Neuronal stem cell (in vitro differentiated cells): ENCODE data around the gene STXBP1.

Experiments used
- DNase-seq: peaks from one replicate; pipeline ENCODE4 v3.0.0-alpha.2; 2013; ENCODE audit warnings: low spot score
- H2AFZ ChIP-seq: one replicate; pipeline ENCODE4 v1.6.1; 2013; ENCODE audit warnings: mild to moderate bottlenecking, low read length, inconsistent platforms
- H2AK5ac ChIP-seq: 2 replicates; pipeline ENCODE4 v1.6.1; 2013; ENCODE audit warnings: low read depth, mild to moderate bottlenecking, inconsistent platforms, low read length, moderate library complexity, mixed read lengths
- H2BK120ac ChIP-seq: 2 replicates; pipeline ENCODE4 v1.6.1; 2013; ENCODE audit warnings: low read depth, mild to moderate bottlenecking, inconsistent platforms, low read length, moderate library complexity, mixed read lengths
- H2BK12ac ChIP-seq: one replicate; pipeline ENCODE4 v1.6.1; 2013; ENCODE audit warnings: low read length, inconsistent platforms
- H2BK15ac ChIP-seq: 2 replicates; pipeline ENCODE4 v1.6.1; 2013; ENCODE audit warnings: mild to moderate bottlenecking, low read length, inconsistent platforms, mixed read lengths
- H2BK5ac ChIP-seq: one replicate; pipeline ENCODE4 v1.6.1; 2013; ENCODE audit warnings: inconsistent platforms, mild to moderate bottlenecking, low read length, moderate library complexity
- H3K14ac ChIP-seq: one replicate; pipeline ENCODE4 v1.6.1; 2013; ENCODE audit warnings: low read length, inconsistent platforms
- H3K18ac ChIP-seq: 2 replicates; pipeline ENCODE4 v1.6.1; 2013; ENCODE audit warnings: low read length, inconsistent platforms
- H3K23ac ChIP-seq: 2 replicates; pipeline ENCODE4 v1.6.1; 2013; ENCODE audit warnings: low read depth, mild to moderate bottlenecking, mixed read lengths, low read length, inconsistent platforms; ENCODE audit not compliant: poor library complexity
- H3K27ac ChIP-seq: replicated peaks from 3 replicates; pipeline ENCODE4 v1.5.1; 2013; ENCODE audit warnings: low read length, inconsistent platforms
- H3K27me3 ChIP-seq, 3 experiments: 2 replicates each; pipeline ENCODE4 v1.6.1; 2013; ENCODE audit warnings: low read length in 3 of 3, mild to moderate bottlenecking in 2 of 3, inconsistent platforms in 1 of 3, low read depth in 1 of 3, mixed read lengths in 1 of 3, moderate library complexity in 1 of 3; ENCODE audit not compliant: control insufficient read depth in 3 of 3, insufficient read depth in 3 of 3
- H3K36me3 ChIP-seq, 2 donors: replicated peaks in 1 of 2; 2 replicates each; pipeline ENCODE4 v1.6.1; 2013; ENCODE audit warnings: low read length in 2 of 2; ENCODE audit not compliant: control insufficient read depth in 2 of 2, insufficient read depth in 2 of 2
- H3K4ac ChIP-seq: 2 replicates; pipeline ENCODE4 v1.6.1; 2013; ENCODE audit warnings: inconsistent platforms, mild to moderate bottlenecking, low read length, moderate library complexity
- H3K4me1 ChIP-seq, 2 donors: 1 replicate in 1 of 2; 2 replicates in 1 of 2; pipeline ENCODE4 v1.6.1; 2013; ENCODE audit warnings: low read length in 2 of 2, low read depth in 1 of 2; ENCODE audit not compliant: control insufficient read depth in 2 of 2, insufficient read depth in 1 of 2
- H3K4me2 ChIP-seq: one replicate; pipeline ENCODE4 v1.6.1; 2013; ENCODE audit warnings: mild to moderate bottlenecking, low read length, inconsistent platforms; ENCODE audit not compliant: insufficient read depth, poor library complexity, severe bottlenecking
- H3K4me3 ChIP-seq, 2 donors: 2 replicates each; pipeline ENCODE4 v1.5.1; 2013; ENCODE audit warnings: low read length in 2 of 2, mild to moderate bottlenecking in 2 of 2, inconsistent platforms in 1 of 2, moderate library complexity in 1 of 2
- H3K79me1 ChIP-seq: one replicate; pipeline ENCODE4 v1.6.1; 2013; ENCODE audit warnings: low read depth, mild to moderate bottlenecking, inconsistent platforms, low read length, moderate library complexity
- H3K9ac ChIP-seq: one replicate; pipeline ENCODE4 v1.6.1; 2013; ENCODE audit warnings: mild to moderate bottlenecking, low read depth, low read length, inconsistent platforms; ENCODE audit not compliant: poor library complexity
- H3K9me3 ChIP-seq, 2 donors: replicated peaks in 1 of 2; 2 replicates each; pipeline versions ENCODE3 to v1.6.1; 2013; ENCODE audit warnings: low read length in 2 of 2, mild to moderate bottlenecking in 2 of 2, inconsistent platforms in 1 of 2, low read depth in 1 of 2, mixed read lengths in 1 of 2, moderate library complexity in 1 of 2; ENCODE audit not compliant: control insufficient read depth in 2 of 2, insufficient read depth in 1 of 2
- H4K8ac ChIP-seq: one replicate; pipeline ENCODE4 v1.6.1; 2013; ENCODE audit warnings: low read depth, mild to moderate bottlenecking, inconsistent platforms, low read length, moderate library complexity
- H4K91ac ChIP-seq: one replicate; pipeline ENCODE4 v1.6.1; 2013; ENCODE audit warnings: low read length, low read depth, mild to moderate bottlenecking, inconsistent platforms; ENCODE audit not compliant: poor library complexity
- WGBS, 2 donors: extraction: QIAGEN DNeasy Blood & Tissue Kit; methylation state at CpG; one replicate each; pipeline ENCODE4 v1.1.7; 2013; ENCODE audit warnings: missing lambda C conversion rate in 2 of 2, mixed read lengths in 1 of 2; ENCODE audit not compliant: insufficient read length in 2 of 2, insufficient replicate concordance in 1 of 2; ENCODE audit errors: extremely low coverage in 2 of 2; 5-methylcytosine and 5-hydroxymethylcytosine counted together

The STXBP1 gene

GRCh38 chr9:127644146-127644827 is 32.2 kb downstream of the STXBP1 start:
- Histone ChIP-seq H3K36me3 (no peaks in the 10 kb centered on the region), H3K9ac (no peak overlapping the region), H3K4me2 (no peak overlapping the region), H2AK5ac (no peak overlapping the region), H3K23ac (no peak overlapping the region), H3K27ac (no peak overlapping the region), H2BK12ac (no peak overlapping the region), H3K14ac (no peak overlapping the region), H2BK120ac (no peak overlapping the region), H4K8ac (no peak overlapping the region), H2BK15ac (no peak overlapping the region), H3K4ac (no peak overlapping the region), H2AFZ (no peak overlapping the region), H2BK5ac (no peak overlapping the region), H4K91ac (no peak overlapping the region), H3K9me3 (no peaks in the 10 kb centered on the region), H3K79me1 (no peaks in the 10 kb centered on the region), H3K4me3 (no peak overlapping the region), H3K18ac (no peak overlapping the region), H3K4me1 (peaks cover 0 to 5% of the 10 kb centered on the region in 2 donors), H3K27me3 (no peaks in the 10 kb centered on the region)
- DNase-seq = no peak
- no CpG with 5 or more reads among the region's 8 CpGs for WGBS, 2 donors

- no peak overlapping the region for H3K9ac ChIP-seq
- no peaks in the 10 kb centered on the region for H3K27me3 ChIP-seq
- no peak overlapping the region for H2BK120ac ChIP-seq
- no peak overlapping the region for H3K4ac ChIP-seq
- H2BK15ac ChIP-seq = no peak overlapping the region
- H3K36me3 ChIP-seq = no peaks in the 10 kb centered on the region
- no peak overlapping the region for H3K18ac ChIP-seq
- no peak overlapping the region for H4K91ac ChIP-seq
- H3K4me2 ChIP-seq = no peak overlapping the region
- H2AK5ac ChIP-seq = no peak overlapping the region
- no peak overlapping the region for H3K23ac ChIP-seq
- H2BK5ac ChIP-seq = no peak overlapping the region
- H3K14ac ChIP-seq = no peak overlapping the region
- H2AFZ ChIP-seq = no peak overlapping the region
- no peak overlapping the region for H3K4me3 ChIP-seq
- DNase-seq = no peak
- no peaks in the 10 kb centered on the region for H3K79me1 ChIP-seq
- peaks cover 0 to 5% of the 10 kb centered on the region in 2 donors for H3K4me1 ChIP-seq
- no CpG with 5 or more reads among the region's 4 CpGs for WGBS, 2 donors
- H3K27ac ChIP-seq = no peak overlapping the region
- H3K9me3 ChIP-seq = no peaks in the 10 kb centered on the region
- no peak overlapping the region for H2BK12ac ChIP-seq
- no peak overlapping the region for H4K8ac ChIP-seq
Observed at GRCh38 chr9:127644943-127645342, 32.9 kb downstream of the STXBP1 start.

- no peak overlapping the region for H4K8ac ChIP-seq
- no peak overlapping the region for H3K23ac ChIP-seq
- H3K79me1 ChIP-seq = no peaks in the 10 kb centered on the region
- no peak overlapping the region for H3K27ac ChIP-seq
- H3K4me1 ChIP-seq = peaks cover 0 to 5% of the 10 kb centered on the region in 2 donors
- H3K4me2 ChIP-seq = no peak overlapping the region
- H3K4me3 ChIP-seq = no peak overlapping the region
- H2BK12ac ChIP-seq = no peak overlapping the region
- no peak overlapping the region for H3K4ac ChIP-seq
- H2BK120ac ChIP-seq = no peak overlapping the region
- H3K36me3 ChIP-seq = peaks cover 0 to 5% of the 10 kb centered on the region in 2 donors
- H3K18ac ChIP-seq = no peak overlapping the region
- H4K91ac ChIP-seq = no peak overlapping the region
- no peak overlapping the region for H2BK15ac ChIP-seq
- no peak overlapping the region for H2AK5ac ChIP-seq
- DNase-seq = no peak
- no peak overlapping the region for H3K14ac ChIP-seq
- H3K9me3 ChIP-seq = no peaks in the 10 kb centered on the region
- no peaks in the 10 kb centered on the region for H3K27me3 ChIP-seq
- H2AFZ ChIP-seq = no peak overlapping the region
- no peak overlapping the region for H3K9ac ChIP-seq
- H2BK5ac ChIP-seq = no peak overlapping the region
- no CpG with 5 or more reads among the region's 3 CpGs for whole genome bisulfite sequencing, 2 donors
Observed at GRCh38 chr9:127647451-127647850, 35.4 kb downstream of the STXBP1 start.

DNA sequence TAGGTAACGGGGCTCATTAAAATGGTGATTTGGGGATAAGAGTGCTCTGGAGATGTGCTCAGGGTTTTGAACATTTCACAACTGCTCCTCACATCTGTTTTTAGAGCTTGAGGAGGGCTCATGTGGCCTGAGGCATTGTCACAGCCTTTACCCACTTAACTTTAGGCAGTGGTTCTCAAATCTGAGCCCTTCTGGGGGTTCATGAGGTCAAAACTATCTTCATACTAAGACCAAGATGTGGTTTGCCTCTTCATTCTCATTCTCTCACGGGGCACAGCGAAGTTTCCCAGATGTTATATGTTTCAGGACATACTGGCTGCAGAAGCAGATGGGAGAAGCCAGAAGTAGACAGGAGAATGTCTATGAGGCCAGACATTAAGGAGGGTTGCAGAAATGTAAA is 38.4 kb downstream of the STXBP1 start:
- H2AFZ ChIP-seq = no peak overlapping the region
- no peak overlapping the region for H3K9ac ChIP-seq
- no peak for DNase-seq
- no peak overlapping the region for H2BK5ac ChIP-seq
- H3K18ac ChIP-seq = no peak overlapping the region
- WGBS, 2 donors = no CpG with 5 or more reads among the region's 3 CpGs
- H3K27me3 ChIP-seq = no peaks in the 10 kb centered on the region
- H3K79me1 ChIP-seq = no peaks in the 10 kb centered on the region
- H2BK120ac ChIP-seq = no peak overlapping the region
- no peak overlapping the region for H3K23ac ChIP-seq
- peaks cover 7 to 25% of the 10 kb centered on the region in 2 donors for H3K36me3 ChIP-seq
- H3K4me1 ChIP-seq = peaks cover 0 to 2% of the 10 kb centered on the region in 2 donors
- no peak overlapping the region for H2BK12ac ChIP-seq
- no peak overlapping the region for H2BK15ac ChIP-seq
- no peak overlapping the region for H4K91ac ChIP-seq
- no peak overlapping the region for H3K14ac ChIP-seq
- H3K4ac ChIP-seq = no peak overlapping the region
- no peak overlapping the region for H4K8ac ChIP-seq
- H3K9me3 ChIP-seq = no peaks in the 10 kb centered on the region
- H2AK5ac ChIP-seq = no peak overlapping the region
- H3K27ac ChIP-seq = no peak overlapping the region
- no peak overlapping the region for H3K4me2 ChIP-seq
- no peak overlapping the region for H3K4me3 ChIP-seq
